Hematopoietic multipotent progenitor cell treated with erythropoietin and hydrocortisone succinate and interleukin-3 and kit ligand, for 4 days (in vitro differentiated cells): ENCODE results near the gene CENPX.

Experiments used
- DNase-seq: peaks from one replicate; pipeline ENCODE4 v3.0.0-alpha.2; 2015

CENPX gene

DNA sequence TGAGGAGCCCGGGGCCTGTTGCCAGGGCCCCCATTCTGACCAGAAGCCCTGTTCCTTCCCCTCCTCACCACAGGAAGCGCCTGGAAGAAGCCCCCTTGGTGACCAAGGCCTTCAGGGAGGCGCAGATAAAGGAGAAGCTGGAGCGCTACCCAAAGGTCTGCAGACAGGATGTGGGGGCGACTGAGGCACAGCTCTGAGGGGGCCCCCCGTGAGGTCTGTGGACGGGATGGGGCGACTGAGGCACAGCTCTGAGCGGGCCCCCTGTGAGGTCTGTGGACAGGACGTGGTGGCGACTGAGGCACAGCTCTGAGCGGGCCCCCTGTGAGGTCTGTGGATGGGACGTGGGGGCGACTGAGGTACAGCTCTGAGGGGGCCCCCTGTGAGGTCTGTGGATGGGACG is 13.3 kb downstream of the CENPX start:
- no peak for DNase-seq

DNA sequence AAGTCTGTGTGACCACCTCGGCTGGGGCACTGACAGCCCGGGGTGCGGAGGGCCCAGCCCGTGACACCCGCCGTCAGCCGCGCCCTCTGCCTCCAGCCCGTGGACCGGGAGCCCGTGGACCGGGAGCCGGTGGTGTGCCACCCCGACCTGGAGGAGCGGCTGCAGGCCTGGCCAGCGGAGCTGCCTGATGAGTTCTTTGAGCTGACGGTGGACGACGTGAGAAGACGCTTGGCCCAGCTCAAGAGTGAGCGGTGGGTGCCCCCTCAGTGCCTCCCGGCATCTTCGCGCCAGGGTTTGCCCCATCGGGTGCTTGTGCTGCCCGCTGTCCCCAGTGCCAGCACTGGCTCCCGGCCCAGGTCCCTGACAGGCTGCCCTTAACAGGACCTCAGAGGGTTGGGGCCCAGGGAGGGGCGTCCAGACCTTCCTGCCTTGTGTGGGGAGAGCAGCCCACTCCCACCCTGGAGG is 13.7 kb downstream of the CENPX start:
- no peak for DNase-seq

DNA sequence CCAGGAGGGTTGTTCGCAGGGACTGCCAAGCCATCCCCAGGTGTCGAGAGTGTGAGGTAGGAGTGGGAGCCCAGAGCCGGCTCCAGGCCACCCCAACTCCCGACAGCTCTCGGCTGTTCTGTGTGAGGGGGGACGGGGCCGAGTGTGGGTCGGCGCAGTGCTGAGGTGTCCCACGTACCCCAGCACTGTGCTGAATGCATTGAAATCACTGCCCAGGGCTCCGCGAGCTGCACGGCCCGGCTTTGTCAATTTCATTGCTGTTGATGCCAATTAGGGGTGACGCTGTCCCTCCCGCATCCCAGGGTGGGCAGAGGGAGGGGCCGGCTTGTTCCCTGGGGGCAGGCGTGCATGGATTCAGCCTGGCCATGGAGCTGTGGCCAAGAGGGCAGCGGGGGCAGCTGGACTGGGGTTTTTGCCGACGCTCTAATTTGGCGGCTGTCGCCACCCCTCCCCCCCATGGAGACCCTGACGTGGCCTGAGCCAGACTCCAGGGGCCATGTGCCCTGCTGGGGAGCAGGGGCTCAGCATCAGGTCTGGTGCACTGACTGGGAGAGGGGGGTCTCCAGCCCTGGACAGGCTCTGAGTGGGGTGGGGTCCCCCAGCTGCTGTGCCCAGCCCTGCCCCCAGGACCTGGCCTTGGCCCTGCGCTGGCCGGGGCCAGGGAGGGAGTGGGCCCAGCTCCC is 14.3 kb downstream of the CENPX start:
- no peak for DNase-seq

DNA sequence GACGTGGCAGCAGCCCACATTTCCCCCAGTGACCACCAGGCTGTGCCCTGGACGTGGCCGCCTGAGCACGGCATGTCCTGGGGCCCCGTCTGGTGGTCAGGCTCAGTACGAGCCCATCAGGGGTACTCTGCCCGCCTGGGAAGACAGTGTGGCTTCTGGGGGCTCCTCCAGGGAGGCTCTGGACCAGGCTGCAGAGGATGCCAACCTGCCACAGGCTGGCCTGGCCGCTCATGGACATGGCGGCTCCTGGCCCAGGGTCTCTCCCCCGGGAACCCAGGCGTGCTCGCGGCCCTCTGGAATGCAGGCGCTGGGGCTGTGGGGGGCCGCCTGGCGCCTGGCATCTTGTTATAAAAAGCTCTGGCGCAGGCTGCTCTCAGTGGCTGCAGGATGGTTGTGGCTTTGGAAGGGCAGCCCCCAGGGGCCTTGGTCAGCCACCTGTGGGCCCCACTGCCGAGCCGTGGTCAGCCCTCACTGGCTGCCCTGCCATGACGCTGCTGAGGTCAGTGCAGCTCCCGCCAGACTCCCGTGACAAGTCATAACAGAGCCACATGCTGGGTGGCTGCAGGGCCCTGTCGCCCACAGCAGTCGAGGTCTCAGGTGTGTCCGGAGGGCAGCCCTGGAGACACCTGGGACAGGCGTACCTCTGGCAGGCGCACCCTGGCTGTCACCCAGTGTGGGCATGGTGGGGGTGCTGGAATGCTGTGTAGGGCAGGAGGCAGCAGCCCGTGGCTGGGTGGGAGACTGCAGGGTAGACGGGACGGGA is 15.0 kb downstream of the CENPX start:
- no peak for DNase-seq

DNA sequence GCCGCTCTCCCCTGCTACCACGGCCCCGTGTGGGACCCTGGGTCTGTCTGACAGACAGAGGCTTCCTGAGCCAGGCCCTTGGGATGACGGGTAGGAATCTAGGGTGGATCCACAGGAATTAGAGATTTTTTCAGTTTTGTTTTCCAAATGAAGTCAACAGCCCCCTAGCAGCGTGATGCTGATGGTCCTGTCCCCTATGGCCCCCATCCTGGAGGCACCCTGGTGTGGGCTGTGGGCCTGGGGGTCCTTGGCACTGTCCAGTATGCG is 15.5 kb downstream of the CENPX start:
- no peak for DNase-seq

DNA sequence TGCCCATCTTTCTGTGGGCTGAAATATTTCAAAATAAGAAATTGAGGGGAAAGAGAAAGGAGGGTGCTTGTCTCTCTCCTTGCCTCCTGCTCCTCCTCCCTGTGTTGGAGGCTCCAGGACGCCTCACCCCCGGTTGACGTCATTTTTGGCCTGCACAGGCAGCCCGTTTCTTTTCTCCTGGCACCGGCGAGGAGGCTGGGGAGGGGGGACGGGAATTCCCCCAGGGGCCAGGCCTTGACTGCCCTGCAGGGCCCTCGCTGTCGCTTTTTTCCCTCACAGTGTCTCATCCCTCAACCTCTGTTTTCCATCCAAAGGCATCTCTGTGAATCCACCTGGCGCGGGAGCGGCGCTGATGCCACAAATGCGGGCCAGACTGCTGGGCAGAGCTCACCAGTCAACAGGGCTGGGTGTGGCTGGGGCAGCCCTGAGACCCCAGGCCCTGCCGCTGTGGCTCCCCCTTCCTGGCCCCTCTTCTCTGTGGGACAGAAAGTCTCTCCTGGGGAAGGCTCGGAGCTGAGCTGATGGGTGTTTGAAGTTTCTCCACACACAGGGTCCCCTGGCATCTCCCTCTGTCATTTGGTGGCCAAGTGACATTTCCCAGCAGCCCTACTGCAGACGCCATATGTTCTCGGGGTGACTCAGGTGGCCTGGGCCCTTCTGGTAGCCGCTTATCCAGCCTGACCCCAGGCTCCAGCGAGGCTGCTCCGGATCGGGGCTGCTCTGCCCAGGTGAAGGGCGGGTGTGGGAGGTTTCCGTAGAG is 16.0 kb downstream of the CENPX start:
- DNase-seq = no peak

DNA sequence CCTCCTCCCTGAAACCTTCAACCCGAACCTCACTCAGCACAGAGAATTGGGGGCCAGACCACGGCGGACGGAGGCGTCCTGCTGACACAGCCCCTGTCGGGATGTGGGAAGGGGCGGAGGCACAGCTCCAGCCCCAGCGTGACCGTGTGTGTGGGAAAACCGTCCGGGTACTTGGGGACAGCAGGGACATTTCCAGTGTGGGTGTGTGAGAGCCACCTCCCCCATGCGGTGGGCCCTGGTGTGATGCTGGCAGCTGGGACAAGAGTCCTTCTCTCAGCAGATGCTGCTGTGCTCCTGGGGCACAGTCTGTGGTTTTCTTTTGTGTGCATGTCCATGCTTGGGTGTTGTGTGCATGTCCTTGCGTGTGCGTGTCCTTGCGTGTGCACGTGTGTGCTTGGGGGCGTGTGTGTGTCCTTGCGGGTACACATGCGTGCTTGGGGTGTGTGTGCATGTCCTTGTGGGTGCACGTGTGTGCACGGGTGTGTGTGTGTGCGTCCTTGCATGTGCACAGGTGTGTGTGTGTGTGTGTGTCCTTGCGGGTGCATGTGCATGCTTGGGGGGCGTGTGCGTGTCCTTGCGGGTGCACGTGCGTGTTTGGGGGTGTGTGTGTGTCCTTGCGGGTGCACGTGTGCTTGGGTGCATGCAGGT is 16.9 kb downstream of the CENPX start:
- no peak for DNase-seq

DNA sequence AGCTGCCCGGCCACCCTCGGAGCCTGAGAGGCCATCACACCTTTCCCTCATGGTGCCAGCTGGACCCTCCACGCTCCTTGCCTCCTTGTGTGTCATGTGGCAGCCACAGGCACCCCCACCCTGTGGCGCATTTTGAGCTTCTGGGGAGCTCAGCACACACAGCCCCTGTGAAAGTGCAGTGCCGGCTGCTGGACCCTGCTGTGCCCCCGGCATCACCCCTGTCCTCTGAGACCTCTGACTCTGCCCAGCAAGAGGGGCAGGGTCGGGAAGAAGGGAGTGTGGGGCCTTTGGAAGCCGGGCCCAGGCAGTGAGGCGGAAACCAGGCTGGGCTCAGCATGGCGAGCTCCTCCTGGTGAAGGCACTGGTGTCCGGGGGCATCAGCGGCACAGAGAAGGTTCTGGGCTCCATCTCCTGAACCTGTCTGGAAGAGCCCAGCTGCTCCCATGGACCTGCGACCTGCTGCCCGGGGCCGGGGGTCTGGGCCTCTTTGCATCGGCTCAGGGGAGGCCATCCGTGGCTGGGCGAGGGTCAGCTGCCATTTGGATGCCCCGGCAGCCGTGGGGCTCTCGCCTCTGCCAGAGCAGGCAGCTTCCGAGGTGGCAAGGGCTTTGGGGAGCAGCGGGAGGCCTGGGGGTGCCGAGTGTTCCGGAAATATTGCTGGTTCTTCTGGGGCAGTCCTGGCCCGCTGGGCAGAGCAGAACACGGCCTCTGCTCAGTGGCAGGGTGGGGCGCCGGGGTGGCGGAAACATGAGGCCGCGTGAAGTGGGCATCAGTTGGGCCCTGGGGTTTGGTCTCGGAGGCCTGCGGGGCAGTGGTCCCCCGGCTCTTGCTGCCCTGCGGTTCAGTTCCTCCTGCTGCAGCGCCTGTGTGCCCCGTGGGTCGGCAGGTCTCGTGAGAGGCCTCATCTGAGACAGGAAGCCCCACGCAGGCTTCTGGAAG is 17.9 kb downstream of the CENPX start:
- DNase-seq = no peak

DNA sequence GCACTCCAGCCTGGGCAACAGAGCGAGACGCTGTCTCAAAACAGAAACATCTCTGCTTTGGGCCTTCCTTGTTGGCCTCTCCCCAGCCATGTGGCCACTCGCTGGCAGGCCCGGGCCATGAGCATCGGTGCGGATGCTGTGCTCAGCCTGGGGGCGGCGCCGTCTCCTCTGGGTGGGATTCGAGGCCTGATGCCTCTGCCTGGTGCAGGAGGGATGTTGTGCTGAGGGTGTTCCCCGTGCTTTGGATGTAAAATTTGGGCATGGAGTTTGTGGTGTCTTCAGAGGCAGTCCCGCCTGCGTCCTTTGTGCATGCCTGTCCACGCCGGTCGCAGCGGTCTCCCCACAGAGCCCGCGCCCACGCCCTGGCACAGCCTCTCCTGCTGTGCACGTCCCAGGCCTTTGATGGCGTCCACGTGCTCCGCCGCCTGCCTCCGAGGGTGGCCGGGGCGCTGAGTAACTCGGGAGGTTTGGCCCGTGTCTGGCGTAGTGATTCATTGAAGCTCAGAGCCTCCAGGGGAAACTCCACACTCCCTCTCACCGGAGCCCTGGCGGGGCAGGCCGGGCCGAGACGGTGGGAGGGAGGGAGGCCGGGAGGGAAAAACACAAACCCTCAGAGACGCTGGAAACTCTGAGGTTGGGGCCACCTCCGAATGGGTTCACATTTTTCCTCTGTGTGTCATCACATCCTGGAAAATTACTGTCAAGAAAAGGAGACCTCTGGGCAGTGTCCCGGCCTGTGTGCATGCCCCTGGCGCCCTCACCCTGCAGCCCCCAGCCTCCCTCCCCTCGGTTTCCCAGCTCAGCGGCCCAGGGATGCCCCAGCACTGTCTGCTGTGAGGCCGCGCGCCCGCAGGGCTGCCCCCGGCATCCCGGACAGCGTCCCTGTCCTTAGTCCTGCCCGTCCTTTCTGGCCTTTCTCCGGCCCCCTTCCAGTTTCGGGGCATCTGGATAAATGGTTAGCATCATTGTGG is 19.0 kb downstream of the CENPX start:
- DNase-seq = no peak

DNA sequence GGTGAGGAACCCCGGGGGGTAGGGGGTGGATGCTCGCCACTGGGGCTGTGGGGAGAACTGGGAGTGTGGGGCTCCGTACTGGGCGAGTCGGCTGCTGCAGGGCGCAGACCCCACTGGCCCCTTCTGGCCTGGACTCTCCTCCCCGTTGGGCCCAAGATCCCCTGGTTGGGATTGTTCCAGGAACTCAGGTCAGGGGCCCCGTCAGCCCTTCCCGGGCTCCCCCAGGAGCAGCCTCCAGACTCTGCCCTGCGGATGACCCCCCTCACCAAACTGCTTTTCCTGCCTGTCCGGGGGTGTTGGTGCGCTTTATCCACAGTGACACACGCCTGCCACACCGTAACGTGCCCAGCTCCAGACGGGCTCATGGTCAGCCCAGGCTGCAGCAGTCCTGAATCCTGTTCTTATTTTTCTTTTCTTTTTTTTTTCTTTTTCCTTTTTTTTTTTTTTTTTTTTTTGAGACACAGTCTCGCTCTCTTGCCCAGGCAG is 21.1 kb downstream of the CENPX start:
- no peak for DNase-seq

DNA sequence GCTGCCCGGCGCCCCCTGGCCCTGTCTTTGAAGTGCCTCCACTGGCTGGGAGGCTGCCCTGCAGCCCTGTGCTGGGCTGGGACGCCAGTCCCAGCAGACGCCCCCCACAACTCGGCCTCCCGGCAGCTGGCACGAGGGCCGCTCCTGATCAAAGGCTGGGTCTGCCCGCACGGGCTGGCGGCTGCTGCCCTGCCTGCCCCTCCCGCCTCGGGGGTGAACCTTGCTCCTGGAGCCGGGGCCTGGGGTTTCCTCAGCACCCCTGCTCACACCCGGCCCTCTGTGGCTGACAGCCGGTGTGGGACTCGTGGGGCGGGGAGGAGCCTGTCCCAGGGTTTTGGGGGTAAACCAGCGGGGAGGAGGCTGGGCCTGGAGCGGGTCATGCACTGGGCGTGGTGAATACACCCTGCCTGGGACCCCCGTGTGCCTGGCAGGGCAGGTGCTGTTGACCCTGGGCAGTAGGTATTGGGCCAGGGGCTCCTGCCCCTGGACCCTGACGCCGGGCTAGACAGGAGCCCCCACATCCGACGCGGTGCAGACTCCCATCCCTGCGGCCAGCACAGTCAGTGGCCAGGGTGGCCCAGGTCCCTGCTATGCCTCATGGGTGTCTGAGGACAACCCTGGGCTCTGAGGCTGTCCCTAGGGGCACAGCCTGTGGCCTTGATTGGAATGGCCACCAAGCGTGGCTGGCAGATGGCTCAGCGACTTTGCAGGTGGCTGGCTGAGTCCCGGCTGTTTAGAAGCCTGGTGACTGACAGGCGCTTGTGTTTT is 21.7 kb downstream of the CENPX start:
- DNase-seq = no peak

DNA sequence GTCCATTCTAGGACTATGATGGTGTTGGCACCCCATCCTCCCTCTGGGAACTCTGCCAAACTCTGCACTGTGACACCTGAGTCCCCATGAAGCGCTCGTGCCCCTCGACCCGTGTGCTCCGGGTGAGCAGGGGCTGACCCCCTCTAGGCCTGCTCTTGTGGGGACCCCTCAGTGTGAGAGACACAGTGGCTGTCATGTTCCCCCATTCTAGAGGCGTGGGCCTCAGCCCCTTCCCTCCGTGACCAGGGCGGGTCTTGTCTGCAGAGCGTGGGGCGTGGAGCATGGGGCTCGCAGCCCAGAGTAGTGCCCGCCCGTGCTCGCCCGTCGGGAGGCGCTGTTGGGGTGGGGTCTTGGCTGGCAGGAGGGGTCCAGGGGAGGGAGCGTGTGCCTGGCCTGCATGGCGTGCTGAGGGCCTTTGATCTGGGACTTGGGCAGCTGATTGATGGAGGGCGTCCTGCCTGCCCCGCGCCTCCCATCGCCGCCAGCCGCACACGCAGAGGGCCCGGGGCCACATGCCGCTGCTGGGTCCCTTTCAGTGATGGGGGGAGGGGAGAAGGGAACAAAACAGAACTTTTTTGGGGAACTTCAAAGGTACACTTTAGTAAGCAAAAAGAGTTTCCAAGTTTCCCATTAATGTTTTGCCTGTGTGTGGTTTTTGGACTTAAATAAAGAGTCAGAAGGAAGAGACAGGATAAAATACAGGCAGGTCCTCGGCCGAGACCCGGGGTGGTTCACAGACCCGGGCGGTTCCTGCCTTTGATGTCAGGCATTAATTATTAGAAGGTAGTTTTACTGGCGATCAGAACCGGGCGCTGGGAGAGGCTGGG is 22.5 kb downstream of the CENPX start:
- no peak for DNase-seq

DNA sequence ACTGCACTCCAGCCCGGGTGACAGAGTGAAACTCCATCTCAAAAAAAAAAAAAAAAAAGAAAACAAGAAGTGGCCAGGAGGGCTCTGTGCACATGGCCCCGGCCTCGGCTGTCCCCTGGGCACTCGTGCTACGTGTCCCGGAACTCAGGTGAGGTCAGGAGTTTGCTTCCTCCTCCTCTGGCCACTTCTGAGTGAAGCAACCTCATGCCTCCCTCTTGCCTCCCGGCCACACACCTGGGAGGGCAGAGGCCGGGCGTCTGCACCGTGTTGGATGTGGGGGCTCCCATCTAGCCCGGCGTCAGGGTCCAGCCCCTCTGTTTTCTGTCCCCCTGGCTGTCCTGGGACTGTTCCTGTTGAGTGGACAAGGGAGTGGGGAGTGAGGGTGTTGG is 23.1 kb downstream of the CENPX start:
- DNase-seq = no peak

DNA sequence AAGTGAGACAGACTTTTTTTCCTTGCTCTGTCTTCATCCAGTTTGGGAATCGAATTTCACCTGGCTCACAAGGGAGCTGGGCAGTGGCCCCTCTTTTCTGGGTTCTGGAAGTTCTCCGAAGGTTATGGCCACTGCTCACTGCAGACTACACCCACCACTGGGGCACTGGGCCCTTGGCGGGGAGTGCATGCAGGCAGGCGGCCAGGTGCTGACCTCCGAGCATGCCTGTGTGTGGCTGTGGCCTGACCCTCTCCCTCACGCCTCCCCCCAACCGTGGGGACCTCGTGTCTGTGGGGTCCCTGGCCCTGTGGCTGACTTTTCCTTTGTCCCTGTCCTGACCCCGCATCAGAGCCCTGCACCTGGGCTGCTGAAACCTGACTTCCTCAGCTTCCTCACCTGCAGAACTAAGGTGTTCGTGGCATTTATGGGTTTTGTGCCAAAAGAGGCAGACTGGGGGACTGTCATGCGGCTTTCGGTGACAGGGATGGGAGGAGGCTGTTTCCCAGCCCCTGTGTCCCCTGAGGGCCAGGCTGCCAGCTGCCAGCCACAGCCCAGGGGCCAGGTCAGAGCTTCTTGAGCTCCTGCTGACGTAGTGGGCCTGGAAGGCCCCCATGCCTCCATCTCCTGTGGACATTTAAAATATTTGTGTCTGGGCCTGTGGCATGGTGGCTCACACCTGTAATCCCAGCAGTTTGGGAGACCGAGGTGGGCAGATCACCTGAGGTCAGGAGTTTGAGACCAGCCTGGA is 23.8 kb downstream of the CENPX start:
- DNase-seq = no peak

DNA sequence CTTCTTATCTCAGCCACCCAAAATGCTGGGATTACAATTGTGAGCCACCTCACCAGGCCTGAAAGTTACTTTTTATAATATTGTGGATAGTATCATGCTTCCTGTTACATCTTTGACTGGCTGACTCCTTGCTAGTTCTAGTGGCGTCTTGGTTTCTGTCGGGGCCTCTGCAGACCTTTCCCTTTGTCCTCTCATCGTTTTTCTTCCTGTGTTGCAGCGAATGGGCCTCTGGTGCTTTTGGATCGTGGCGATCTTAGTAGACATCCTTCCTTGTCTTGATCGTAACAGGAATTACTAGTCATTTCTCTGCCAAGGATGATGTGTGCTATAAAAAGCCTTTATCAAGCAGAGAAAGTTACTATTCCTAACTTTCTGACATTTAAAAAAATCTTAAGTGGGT is 24.5 kb downstream of the CENPX start:
- DNase-seq = no peak

DNA sequence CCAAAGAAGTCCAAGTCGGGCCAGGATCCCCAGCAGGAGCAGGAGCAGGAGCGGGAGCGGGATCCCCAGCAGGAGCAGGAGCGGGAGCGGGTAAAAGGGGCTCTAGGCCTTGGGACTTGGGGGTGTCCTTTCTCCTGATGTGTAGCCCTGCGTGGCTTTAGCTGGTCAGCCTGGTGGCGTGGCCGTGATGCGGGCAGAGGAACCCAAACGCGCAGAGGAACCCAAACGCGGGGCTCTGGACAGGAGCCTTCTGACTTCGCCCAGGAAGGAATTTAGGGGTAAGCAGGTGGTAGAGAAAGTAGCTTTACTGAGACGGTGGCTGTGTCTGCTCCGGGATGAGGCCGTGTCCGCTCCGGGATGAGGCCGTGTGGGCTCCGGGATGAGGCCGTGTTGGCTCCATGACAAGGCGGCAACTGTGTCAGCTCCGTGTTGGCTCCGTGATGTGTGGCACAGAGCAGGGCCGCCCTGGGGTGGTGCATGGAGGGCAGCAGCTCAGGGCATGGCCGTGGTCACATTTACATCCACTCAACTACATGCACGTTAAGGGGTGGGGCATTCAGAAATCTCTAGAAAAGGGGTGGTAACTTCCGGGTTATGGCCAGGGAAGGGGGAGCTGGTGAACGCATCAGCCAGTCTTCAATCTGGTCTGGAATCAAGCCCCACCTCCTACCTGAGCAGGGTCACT is 25.8 kb downstream of the CENPX start:
- no peak for DNase-seq

DNA sequence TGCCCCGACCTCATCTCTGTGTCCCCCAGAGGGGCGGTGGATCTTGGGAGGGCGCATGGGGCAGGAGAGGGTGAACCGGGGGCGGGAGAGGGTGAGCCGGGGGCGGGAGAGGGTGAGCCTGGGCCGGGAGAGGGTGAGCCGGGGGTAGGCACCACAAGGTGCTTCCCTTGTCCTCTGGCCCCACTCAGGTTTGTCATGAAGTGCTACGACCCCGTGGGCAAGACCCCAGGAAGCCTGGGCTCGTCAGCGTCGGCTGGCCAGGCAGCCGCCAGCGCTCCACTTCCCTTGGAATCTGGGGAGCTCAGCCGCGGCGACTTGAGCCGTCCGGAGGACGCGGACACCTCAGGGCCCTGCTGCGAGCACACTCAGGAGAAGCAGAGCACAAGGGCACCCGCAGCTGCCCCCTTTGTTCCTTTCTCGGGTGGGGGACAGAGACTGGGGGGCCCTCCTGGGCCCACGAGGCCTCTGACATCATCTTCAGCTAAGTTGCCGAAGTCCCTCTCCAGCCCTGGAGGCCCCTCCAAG is 26.4 kb downstream of the CENPX start:
- DNase-seq = no peak
